ENCODE measurements around the gene PHPT1.

The PHPT1 gene

GRCh38 chr9:136890661-136891060 lies 41.5 kb downstream of the PHPT1 start:
- DNase-seq = no peak

DNA sequence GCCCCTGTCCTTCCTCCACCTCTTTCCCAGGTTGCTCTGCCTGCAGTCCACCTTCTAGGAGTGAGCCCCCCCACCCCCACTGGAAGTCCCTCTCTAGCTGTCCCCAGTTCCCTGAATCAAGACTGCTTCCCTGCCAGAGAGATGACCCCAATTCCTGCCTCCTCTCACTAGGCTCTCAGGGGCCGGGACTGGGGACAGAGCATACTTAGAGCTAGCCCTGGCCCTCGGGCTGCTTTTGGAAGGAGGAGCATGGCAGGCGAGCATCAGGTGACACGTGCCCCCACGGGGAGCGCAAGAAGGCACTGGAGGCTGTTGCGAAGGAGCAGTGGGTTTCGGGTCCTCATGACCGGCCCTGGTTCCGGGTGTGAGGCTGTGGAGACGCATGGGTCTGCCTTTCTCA lies 46.8 kb downstream of the PHPT1 start:
- no peak for DNase-seq

- DNase-seq = no peak
These were observed 49.4 kb downstream of the PHPT1 start for GRCh38 chr9:136898483-136899100.

- DNase-seq = no peak
These were observed 50.0 kb downstream of the PHPT1 start for GRCh38 chr9:136899196-136899595.

DNA sequence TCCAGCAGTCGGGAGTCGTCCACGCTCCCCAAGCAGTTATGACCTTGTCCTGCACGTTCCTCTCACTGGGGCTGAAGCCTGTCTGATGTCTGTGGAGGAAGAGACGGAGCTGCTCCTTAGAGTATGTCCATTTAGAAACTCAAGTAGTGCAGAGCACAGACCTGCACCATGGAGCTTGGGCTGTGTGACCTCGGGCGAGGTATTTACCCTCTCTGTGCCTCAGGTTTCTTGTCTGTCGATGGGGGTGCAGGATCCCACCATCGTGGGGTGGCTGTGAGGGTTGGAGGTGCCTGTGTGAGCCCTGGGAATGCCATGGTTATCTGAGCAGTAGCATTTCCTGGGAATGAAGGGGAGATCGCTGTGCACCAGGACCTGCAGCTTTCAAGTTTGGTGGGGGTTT lies 51.3 kb downstream of the PHPT1 start:
- no peak for DNase-seq
